Immature natural killer cell (primary cell): ENCODE data around the gene FAN1. TPM values are rescaled to one million over a fixed set of nuclear protein-coding genes. Genes with fewer than 3 reads are reported as not detected.
A peak's percentile ranks its signal among the peaks of the same experiment; 100 is the strongest.

Experiments used
- DNase-seq, 3 donors: peaks; one replicate each; pipeline ENCODE4 v3.0.0; 2022; ENCODE audit warnings: mixed read lengths in 1 of 3
- H3K27ac Mint-ChIP-seq, 6 donors: one replicate each; pipeline ENCODE4 v1.8.0; 2020; ENCODE audit warnings: mixed read lengths in 6 of 6, mild to moderate bottlenecking in 5 of 6, inconsistent platforms in 4 of 6, moderate library complexity in 3 of 6
- H3K27me3 Mint-ChIP-seq, 3 donors: one replicate each; pipeline ENCODE4 v1.8.0; 2020 to 2021; ENCODE audit warnings: low read depth in 3 of 3, mild to moderate bottlenecking in 3 of 3, mixed read lengths in 3 of 3, moderate library complexity in 3 of 3, inconsistent platforms in 1 of 3
- H3K36me3 Mint-ChIP-seq, 3 donors: one replicate each; pipeline ENCODE4 v1.8.0; 2020; ENCODE audit warnings: mixed read lengths in 3 of 3, inconsistent platforms in 2 of 3, mild to moderate bottlenecking in 2 of 3
- H3K4me1 Mint-ChIP-seq, 2 donors: one replicate each; pipeline ENCODE4 v1.8.0; 2020; ENCODE audit warnings: inconsistent platforms in 2 of 2, mild to moderate bottlenecking in 2 of 2, mixed read lengths in 2 of 2, moderate library complexity in 1 of 2
- H3K4me3 Mint-ChIP-seq, 5 donors: one replicate each; pipeline ENCODE4 v1.8.0; 2020; ENCODE audit warnings: mild to moderate bottlenecking in 5 of 5, mixed read lengths in 5 of 5, inconsistent platforms in 3 of 5, moderate library complexity in 3 of 5
- H3K9me3 Mint-ChIP-seq, 6 donors: one replicate each; pipeline ENCODE4 v1.8.0; 2020; ENCODE audit warnings: mild to moderate bottlenecking in 6 of 6, mixed read lengths in 6 of 6, inconsistent platforms in 4 of 6, moderate library complexity in 3 of 6
- polyA plus RNA-seq, 3 donors: library from polyadenylated mRNA; unstranded; fragments of 300-500 nt; fragmentation: Illumina TruSeq; gene quantifications; one replicate each; pipeline ENCODE4 v1.2.3, GENCODE V29; 2021

Gene FAN1
- polyA plus RNA-seq, 3 donors from 2014 or later = 4.2 to 6.3 (median 5.2) TPM

GRCh38 chr15:30984542-30984941 lies 80.8 kb downstream of the FAN1 start:
- peaks cover 68 to 85% of the 10 kb centered on the region in 2 donors for H3K4me1 Mint-ChIP-seq
- H3K9me3 Mint-ChIP-seq = no peaks in the 10 kb centered on the region
- no peak overlapping the region for H3K4me3 Mint-ChIP-seq
- no peak for DNase-seq
- H3K36me3 Mint-ChIP-seq = peaks cover 0 to 24% (median 13%) of the 10 kb centered on the region in 3 donors
- H3K27ac Mint-ChIP-seq = peak overlapping the region in 1 of 6 donors; percentile 37
- peaks cover 0 to 2% (median 0%) of the 10 kb centered on the region in 3 donors for H3K27me3 Mint-ChIP-seq

DNA sequence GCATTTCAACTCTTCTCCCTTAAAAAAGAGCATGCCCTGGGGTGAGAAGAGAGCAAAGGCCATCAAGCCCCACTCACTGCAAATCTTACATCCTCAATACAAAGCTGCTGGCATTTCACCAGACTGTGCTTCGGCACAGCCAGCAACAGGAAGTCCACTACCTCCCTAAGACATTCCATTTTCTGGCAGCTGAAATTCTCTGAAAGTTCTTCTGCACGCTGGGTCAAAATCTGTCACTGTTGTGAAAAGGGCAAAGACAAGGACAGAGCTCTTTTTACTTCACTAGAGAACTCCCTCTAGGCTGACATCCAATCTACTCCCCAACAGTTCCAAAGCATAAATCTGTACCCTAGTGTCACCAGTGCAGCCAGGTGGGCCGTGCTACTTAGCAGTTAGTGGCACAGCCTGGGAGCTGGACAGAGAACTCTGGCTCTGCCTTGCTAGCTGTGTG lies 81.4 kb downstream of the FAN1 start:
- peak overlapping the region in 2 of 6 donors; percentile 4 to 37 for H3K27ac Mint-ChIP-seq
- H3K9me3 Mint-ChIP-seq = no peaks in the 10 kb centered on the region
- peaks cover 0 to 20% (median 12%) of the 10 kb centered on the region in 3 donors for H3K36me3 Mint-ChIP-seq
- peak overlapping the region in 1 of 5 donors; percentile 23 for H3K4me3 Mint-ChIP-seq
- peaks cover 67 to 85% of the 10 kb centered on the region in 2 donors for H3K4me1 Mint-ChIP-seq
- DNase-seq = no peak
- H3K27me3 Mint-ChIP-seq = peaks cover 0 to 2% (median 0%) of the 10 kb centered on the region in 3 donors

DNA sequence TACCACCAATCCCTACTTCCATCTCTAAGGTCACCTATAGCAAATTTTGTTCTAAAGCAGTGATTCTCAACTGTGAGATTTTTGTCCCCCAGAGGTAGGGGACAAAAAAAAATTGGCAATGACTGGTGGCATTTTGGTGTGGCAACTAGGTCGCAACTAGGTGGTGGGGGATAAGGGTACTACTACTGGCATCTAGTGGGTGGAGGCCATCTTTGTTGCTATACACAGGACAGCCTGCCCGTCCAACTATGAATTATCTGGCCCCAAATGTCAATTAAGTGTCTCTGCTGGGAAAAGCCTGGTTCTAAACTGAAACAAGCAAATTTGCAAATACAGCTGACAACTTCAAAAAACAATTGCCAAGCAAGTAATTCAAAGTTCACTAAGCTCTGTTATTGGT lies 86.3 kb downstream of the FAN1 start:
- no peaks in the 10 kb centered on the region for H3K36me3 Mint-ChIP-seq
- H3K4me1 Mint-ChIP-seq = peaks cover 42 to 54% of the 10 kb centered on the region in 2 donors
- H3K27me3 Mint-ChIP-seq = peaks cover 8 to 23% (median 21%) of the 10 kb centered on the region in 3 donors
- H3K4me3 Mint-ChIP-seq = peak overlapping the region; percentile 94 to 97 (median 96)
- H3K27ac Mint-ChIP-seq = peak overlapping the region in 4 of 6 donors; percentile 89 to 95 (median 92)
- no peak for DNase-seq
- no peaks in the 10 kb centered on the region for H3K9me3 Mint-ChIP-seq

DNA sequence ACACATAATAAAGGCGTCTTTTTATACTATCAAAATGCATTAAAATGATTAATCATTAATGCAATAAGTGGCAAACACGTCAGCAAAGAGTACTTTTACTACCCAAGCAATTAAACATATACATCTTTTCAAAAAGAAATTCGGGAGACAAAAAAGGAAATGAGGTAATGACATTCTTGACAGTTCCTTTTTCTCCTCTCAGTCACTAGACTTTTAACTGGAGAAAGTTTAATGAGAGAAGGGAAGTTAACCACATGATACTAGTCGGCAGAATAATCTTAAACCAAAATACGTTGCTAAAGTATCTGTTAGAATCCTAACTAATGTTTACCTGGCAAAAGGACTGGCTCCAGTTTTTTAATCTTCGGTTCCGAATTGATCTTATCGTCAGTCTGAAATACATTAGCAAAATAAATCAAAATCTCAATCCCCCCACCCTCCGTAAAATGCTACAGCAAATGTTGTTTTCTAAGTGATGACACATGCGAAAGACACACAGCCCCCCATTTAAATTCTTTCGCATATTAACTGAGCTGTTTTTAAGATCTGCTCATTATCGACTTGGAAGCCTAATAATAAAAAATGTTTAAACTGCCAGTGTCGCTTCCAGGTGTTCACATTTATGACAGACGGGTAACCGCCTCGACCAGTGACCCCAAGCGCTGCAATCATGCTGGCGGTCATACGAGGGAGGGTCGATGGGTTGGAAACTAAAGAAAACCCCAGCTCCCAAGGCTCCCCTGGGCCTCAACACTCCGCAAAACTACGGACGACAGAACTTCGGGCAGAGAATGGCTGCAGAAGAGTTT lies 86.9 kb downstream of the FAN1 start:
- Mint-ChIP-seq H3K27me3 (peaks cover 11 to 23% (median 21%) of the 10 kb centered on the region in 3 donors), H3K27ac (peak overlapping the region; percentile 89 to 95 (median 92)), H3K36me3 (no peaks in the 10 kb centered on the region), H3K4me1 (peaks cover 36 to 47% of the 10 kb centered on the region in 2 donors), H3K4me3 (peak overlapping the region; percentile 94 to 97 (median 96)), H3K9me3 (no peaks in the 10 kb centered on the region)
- DNase-seq = no peak

GRCh38 chr15:30991255-30992235 lies 87.8 kb downstream of the FAN1 start, which contains the start of gene MTMR10:
TSS of gene MTMR10 (minus strand) at chr15:30991628. CDS start at chr15:30991506, 122 bp downstream.
- H3K27ac Mint-ChIP-seq = peak within 1 kb of the TSS; percentile 89 to 95 (median 92)

DNA sequence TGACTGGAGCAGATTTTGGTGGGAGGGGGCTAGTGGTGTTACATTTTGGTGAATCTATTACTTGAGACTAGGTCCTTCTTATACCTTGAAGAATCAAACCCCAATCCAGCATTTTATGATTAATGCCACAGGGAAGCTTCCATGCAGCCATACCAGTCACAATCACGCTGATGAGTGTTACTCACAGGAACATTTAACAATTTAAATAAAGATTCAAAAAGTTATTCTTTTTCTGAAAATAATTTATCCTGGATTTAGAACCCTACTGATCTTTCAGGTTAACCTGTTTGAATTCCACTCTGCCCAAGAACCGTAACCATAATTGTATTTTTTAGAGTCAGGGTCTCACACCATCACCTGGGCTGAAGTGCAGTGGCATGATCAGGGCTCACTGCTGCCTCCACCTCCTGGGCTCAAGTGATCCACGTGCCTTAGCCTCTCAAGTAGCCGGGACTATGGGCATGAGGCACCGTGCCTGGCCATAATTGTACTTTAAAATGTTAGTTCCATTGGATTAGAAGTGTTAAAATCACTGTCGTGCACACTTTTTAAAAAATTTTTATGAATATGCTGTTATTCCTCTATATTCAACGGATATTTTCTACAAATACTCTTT lies 88.6 kb downstream of the FAN1 start:
- no peaks in the 10 kb centered on the region for H3K36me3 Mint-ChIP-seq
- H3K9me3 Mint-ChIP-seq = no peaks in the 10 kb centered on the region

More at GRCh38 chr15:30991255-30992235, 87.8 kb downstream of the FAN1 start, which contains the start of gene MTMR10:
- H3K9me3 Mint-ChIP-seq = no peaks in the 10 kb centered on the region
- H3K4me1 Mint-ChIP-seq = peaks cover 32 to 43% of the 10 kb centered on the region in 2 donors
- peak within 1 kb of the TSS; percentile 94 to 97 (median 96) for H3K4me3 Mint-ChIP-seq
- no peaks in the 10 kb centered on the region for H3K36me3 Mint-ChIP-seq
- H3K27me3 Mint-ChIP-seq = peaks cover 14 to 23% (median 21%) of the 10 kb centered on the region in 3 donors
- peak; percentile 84 to 86 (median 85) for DNase-seq

More for the DNA sequence above, 88.6 kb downstream of the FAN1 start:
- H3K4me3 Mint-ChIP-seq = peak overlapping the region; percentile 81 to 86 (median 86)
- H3K27me3 Mint-ChIP-seq = peaks cover 14 to 23% (median 21%) of the 10 kb centered on the region in 3 donors
- no peak for DNase-seq
- peak overlapping the region; percentile 82 to 91 (median 89) for H3K27ac Mint-ChIP-seq
- H3K4me1 Mint-ChIP-seq = peaks cover 29 to 35% of the 10 kb centered on the region in 2 donors

Other genes starting within 250 kb of the FAN1 start
- 10 to 100 TPM in 1 of 3 donors, 1 to 10 TPM in 2; 3.3 to 10.7 (median 4.0) TPM for gene MTMR10, start 87.7 kb downstream of the FAN1 start, polyA plus RNA-seq
- gene TRPM1, start 197.8 kb downstream of the FAN1 start, polyA plus RNA-seq = under 1 TPM in 1 of 3 donors, not detected in 2; 0.11 TPM